K562 (cell line): ENCODE measurements around the gene SLC28A1.

Experiments
- CREB1 ChIP-seq, 2 experiments: sonication (generic) in 1 of 2; formaldehyde crosslinking in 1 of 2; IDR thresholded peaks; 2 replicates each; pipeline versions ENCODE4 v1.6.1 to v1.8.0; 2012 to 2022; ENCODE audit warnings: inconsistent platforms in 1 of 2, mild to moderate bottlenecking in 1 of 2, missing genetic modification reagents in 1 of 2, moderate library complexity in 1 of 2
- CREM ChIP-seq: IDR thresholded peaks from 2 replicates; pipeline ENCODE4 v1.6.1; 2014; ENCODE audit warnings: antibody characterized with exemption, low read depth
- DPF2 ChIP-seq: fragments of 450-650 bp; IDR thresholded peaks from 2 replicates; pipeline ENCODE4 v1.6.1; 2016
- FOXK1 ChIP-seq: sonication (generic); formaldehyde crosslinking; IDR thresholded peaks from 2 replicates; pipeline ENCODE4 v1.8.0; 2022; ENCODE audit warnings: missing genetic modification reagents, mild to moderate bottlenecking, borderline replicate concordance
- GTF2F1 ChIP-seq: IDR thresholded peaks from 2 replicates; pipeline ENCODE4 v1.6.1; 2011; ENCODE audit warnings: low read depth, low read length, improper control_type of control experiment
- KLF10 ChIP-seq: fragments of 250-450 bp; sonication (Bioruptor Pico); IDR thresholded peaks from 2 replicates; pipeline ENCODE4 v1.6.1; 2021; ENCODE audit warnings: matching md5 sums
- POLR2AphosphoS5 ChIP-seq: IDR thresholded peaks from 2 replicates; pipeline ENCODE4 v1.6.1; 2011; ENCODE audit warnings: mild to moderate bottlenecking, low read depth, low read length, moderate library complexity; ENCODE audit not compliant: control insufficient read depth, insufficient read depth
- RFX5 ChIP-seq: IDR thresholded peaks from 2 replicates; pipeline ENCODE4 v1.6.1; 2011; ENCODE audit warnings: low read depth, mild to moderate bottlenecking, improper control_type of control experiment, low read length
- YY1 ChIP-seq, 3 experiments: IDR thresholded peaks; 2 replicates each; pipeline ENCODE4 v1.6.1; 2011; ENCODE audit warnings: low read length in 2 of 3, mild to moderate bottlenecking in 2 of 3, moderate library complexity in 2 of 3, borderline replicate concordance in 1 of 3, control low read depth in 1 of 3, low read depth in 1 of 3; ENCODE audit not compliant: insufficient read depth in 3 of 3, insufficient replicate concordance in 2 of 3, control insufficient read depth in 1 of 3, insufficient read length in 1 of 3; ENCODE audit errors: extremely low read depth in 1 of 3
- ZBTB8A ChIP-seq: fragments of 450-650 bp; IDR thresholded peaks from 2 replicates; pipeline ENCODE4 v1.6.1; 2018; ENCODE audit warnings: mild to moderate bottlenecking, moderate library complexity; ENCODE audit not compliant: partially characterized antibody
- ZFX ChIP-seq: sonication (generic); formaldehyde crosslinking; IDR thresholded peaks from 2 replicates; pipeline ENCODE4 v1.8.0; 2022; ENCODE audit warnings: mild to moderate bottlenecking, missing genetic modification reagents, moderate library complexity
- TF ChIP-seq, protein P1 (sequence below), 3 experiments: IDR thresholded peaks in 2 of 3; conservative IDR thresholded peaks in 1 of 3; 2 replicates each; pipeline ENCODE4 v1.5.1; 2011 to 2012; ENCODE audit warnings: low read length in 3 of 3, mild to moderate bottlenecking in 3 of 3, control low read depth in 2 of 3, improper control_type of control experiment in 1 of 3, inconsistent platforms in 1 of 3, low read depth in 1 of 3, mixed read lengths in 1 of 3, moderate library complexity in 1 of 3; ENCODE audit not compliant: insufficient read depth in 2 of 3
- TF ChIP-seq, protein P2 (sequence below), 2 experiments: fragments of 450-650 bp in 1 of 2; sonication (generic) in 1 of 2; formaldehyde crosslinking in 1 of 2; IDR thresholded peaks; 2 replicates each; pipeline versions ENCODE4 v1.7.1 to v1.9.0; 2016 to 2022; ENCODE audit warnings: inconsistent platforms in 1 of 2, mild to moderate bottlenecking in 1 of 2, missing genetic modification reagents in 1 of 2

DNA sequence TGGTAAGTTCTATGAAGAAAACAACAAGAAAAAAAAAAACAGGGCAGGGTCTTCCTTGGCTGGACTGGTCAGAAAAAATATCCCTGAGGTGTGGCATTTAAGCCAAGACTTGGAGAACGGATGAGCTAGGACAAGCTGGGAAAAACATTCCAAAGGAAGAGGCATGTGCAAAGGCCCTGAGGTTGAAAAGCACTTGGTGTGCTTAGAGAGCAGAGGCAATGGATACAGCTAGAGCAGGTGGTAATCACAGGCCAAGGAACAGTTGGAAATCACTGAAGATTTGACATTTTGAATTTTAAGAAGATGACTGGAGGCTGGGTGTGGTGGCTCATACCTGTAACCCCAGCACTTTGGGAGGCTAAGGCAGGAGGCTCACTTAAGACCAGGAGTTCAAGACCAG, 54.3 kb downstream of the SLC28A1 start:
- TF ChIP-seq, protein P1, sequence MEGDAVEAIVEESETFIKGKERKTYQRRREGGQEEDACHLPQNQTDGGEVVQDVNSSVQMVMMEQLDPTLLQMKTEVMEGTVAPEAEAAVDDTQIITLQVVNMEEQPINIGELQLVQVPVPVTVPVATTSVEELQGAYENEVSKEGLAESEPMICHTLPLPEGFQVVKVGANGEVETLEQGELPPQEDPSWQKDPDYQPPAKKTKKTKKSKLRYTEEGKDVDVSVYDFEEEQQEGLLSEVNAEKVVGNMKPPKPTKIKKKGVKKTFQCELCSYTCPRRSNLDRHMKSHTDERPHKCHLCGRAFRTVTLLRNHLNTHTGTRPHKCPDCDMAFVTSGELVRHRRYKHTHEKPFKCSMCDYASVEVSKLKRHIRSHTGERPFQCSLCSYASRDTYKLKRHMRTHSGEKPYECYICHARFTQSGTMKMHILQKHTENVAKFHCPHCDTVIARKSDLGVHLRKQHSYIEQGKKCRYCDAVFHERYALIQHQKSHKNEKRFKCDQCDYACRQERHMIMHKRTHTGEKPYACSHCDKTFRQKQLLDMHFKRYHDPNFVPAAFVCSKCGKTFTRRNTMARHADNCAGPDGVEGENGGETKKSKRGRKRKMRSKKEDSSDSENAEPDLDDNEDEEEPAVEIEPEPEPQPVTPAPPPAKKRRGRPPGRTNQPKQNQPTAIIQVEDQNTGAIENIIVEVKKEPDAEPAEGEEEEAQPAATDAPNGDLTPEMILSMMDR (IDR thresholded peaks at IDR 0.05 in 2 of 3, conservative IDR thresholded peaks at IDR 0.05 in 1 of 3; ENCODE audit: insufficient read depth in 2 of 3, low read depth in 1 of 3, low read length in 3 of 3) = no peak
- TF ChIP-seq POLR2AphosphoS5 (no peak), CREM (no peak), DPF2 (no peak), YY1 (IDR thresholded peaks at IDR 0.05; ENCODE audit: borderline replicate concordance in 1 of 3, control insufficient read depth in 1 of 3, extremely low read depth in 1 of 3, insufficient read depth in 3 of 3, insufficient read length in 1 of 3, insufficient replicate concordance in 2 of 3, low read depth in 1 of 3, low read length in 2 of 3) (no peak), KLF10 (CRISPR knock-in tag) (no peak), GTF2F1 (no peak), ZBTB8A (no peak), FOXK1 (CRISPR knock-in tag) (no peak), RFX5 (no peak), CREB1 (IDR thresholded peaks at IDR 0.05) (no peak), CREB1 (CRISPR knock-in tag; IDR thresholded peaks at IDR 0.05) (no peak), ZFX (CRISPR knock-in tag) (no peak)
- TF ChIP-seq, protein P2, sequence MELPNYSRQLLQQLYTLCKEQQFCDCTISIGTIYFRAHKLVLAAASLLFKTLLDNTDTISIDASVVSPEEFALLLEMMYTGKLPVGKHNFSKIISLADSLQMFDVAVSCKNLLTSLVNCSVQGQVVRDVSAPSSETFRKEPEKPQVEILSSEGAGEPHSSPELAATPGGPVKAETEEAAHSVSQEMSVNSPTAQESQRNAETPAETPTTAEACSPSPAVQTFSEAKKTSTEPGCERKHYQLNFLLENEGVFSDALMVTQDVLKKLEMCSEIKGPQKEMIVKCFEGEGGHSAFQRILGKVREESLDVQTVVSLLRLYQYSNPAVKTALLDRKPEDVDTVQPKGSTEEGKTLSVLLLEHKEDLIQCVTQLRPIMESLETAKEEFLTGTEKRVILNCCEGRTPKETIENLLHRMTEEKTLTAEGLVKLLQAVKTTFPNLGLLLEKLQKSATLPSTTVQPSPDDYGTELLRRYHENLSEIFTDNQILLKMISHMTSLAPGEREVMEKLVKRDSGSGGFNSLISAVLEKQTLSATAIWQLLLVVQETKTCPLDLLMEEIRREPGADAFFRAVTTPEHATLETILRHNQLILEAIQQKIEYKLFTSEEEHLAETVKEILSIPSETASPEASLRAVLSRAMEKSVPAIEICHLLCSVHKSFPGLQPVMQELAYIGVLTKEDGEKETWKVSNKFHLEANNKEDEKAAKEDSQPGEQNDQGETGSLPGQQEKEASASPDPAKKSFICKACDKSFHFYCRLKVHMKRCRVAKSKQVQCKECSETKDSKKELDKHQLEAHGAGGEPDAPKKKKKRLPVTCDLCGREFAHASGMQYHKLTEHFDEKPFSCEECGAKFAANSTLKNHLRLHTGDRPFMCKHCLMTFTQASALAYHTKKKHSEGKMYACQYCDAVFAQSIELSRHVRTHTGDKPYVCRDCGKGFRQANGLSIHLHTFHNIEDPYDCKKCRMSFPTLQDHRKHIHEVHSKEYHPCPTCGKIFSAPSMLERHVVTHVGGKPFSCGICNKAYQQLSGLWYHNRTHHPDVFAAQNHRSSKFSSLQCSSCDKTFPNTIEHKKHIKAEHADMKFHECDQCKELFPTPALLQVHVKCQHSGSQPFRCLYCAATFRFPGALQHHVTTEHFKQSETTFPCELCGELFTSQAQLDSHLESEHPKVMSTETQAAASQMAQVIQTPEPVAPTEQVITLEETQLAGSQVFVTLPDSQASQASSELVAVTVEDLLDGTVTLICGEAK (IDR thresholded peaks at IDR 0.05) = no peak
- TF ChIP-seq, protein P2 (CRISPR knock-in tag; IDR thresholded peaks at IDR 0.05) = no peak
